HCT116 (cell line): Measurements from ENCODE around the gene AHI1. TPM values are rescaled to one million over a fixed set of nuclear protein-coding genes. Genes with fewer than 3 reads are reported as not detected.

ENCODE experiments used
- ATAC-seq: fragments of 200-7000 bp; cut with Tn5 transposase; 2 replicates; pipeline ENCODE4 v1.9.1; 2020; ENCODE audit warnings: mild to moderate bottlenecking, moderate library complexity
- BruUV-seq: library from RNA; stranded (reverse); fragments of 400-500 nt; replicated peaks from 2 replicates; lab custom pipeline; 2021; lab: Mats Ljungman, UMichigan
- CTCF ChIA-PET: fragments of 300-600 bp; sonication (Branson Sonifier 250); formaldehyde crosslinking; loops from one replicate; lab custom pipeline; 2021; ENCODE audit warnings: antibody characterized with exemption; lab: Charles Lee
- POLR2A ChIA-PET: fragments of 300-600, 350-600 bp; sonication (Branson Sonifier 250); formaldehyde crosslinking; loops from one replicate; lab custom pipeline; 2021; ENCODE audit warnings: antibody characterized with exemption; lab: Charles Lee
- RAD21 ChIA-PET, 2 experiments: fragments of 300-600 bp; sonication (Branson Sonifier 250); formaldehyde crosslinking; loops; one replicate each; lab custom pipeline; 2023; ENCODE audit warnings: low total read pairs in 2 of 2; ENCODE audit not compliant: uncharacterized antibody in 2 of 2, unreplicated experiment in 2 of 2, low non-redundant PET in 1 of 2; lab: Charles Lee
- DNase-seq: peaks from one replicate; pipeline ENCODE4 v3.0.0-alpha.2; 2010; ENCODE audit warnings: low read depth, low spot score
- H2AFZ ChIP-seq: fragments of 200-600 bp; shearing (Covaris generic), sonication (generic); 2 replicates; pipeline ENCODE4 v1.6.1; 2017; ENCODE audit warnings: low read depth, mixed run types, mixed read lengths, antibody characterized with exemption, low read length; ENCODE audit not compliant: poor library complexity, severe bottlenecking
- H3K27ac ChIP-seq: 2 replicates; pipeline ENCODE4 v1.5.1; 2012; ENCODE audit warnings: low read depth, low read length
- H3K27me3 ChIP-seq: fragments of 200-600 bp; sonication (generic); 2 replicates; pipeline ENCODE4 v1.6.1; 2016; ENCODE audit warnings: mixed run types, low read length, mixed read lengths; ENCODE audit not compliant: insufficient read depth
- H3K36me3 ChIP-seq, 2 experiments: fragments of 200-500 bp in 1 of 2; fragments of 200-600 bp in 1 of 2; sonication (Bioruptor generic) in 1 of 2; sonication (generic) in 1 of 2; 2 replicates each; pipeline versions ENCODE4 v1.5.1 to v1.6.1; 2014 to 2016; ENCODE audit warnings: low read length in 2 of 2, inconsistent platforms in 1 of 2, mixed read lengths in 1 of 2, mixed run types in 1 of 2; ENCODE audit not compliant: insufficient read depth in 2 of 2, control insufficient read depth in 1 of 2
- H3K4me1 ChIP-seq, 2 experiments: fragments of 200-600 bp in 1 of 2; sonication (generic) in 1 of 2; 2 replicates each; pipeline versions ENCODE4 v1.5.1 to v1.6.1; 2012 to 2017; ENCODE audit warnings: low read length in 2 of 2, inconsistent platforms in 1 of 2, mild to moderate bottlenecking in 1 of 2, mixed read lengths in 1 of 2, mixed run types in 1 of 2, moderate library complexity in 1 of 2; ENCODE audit not compliant: insufficient read depth in 2 of 2, control insufficient read depth in 1 of 2
- H3K4me2 ChIP-seq: fragments of 200-600 bp; sonication (generic); 2 replicates; pipeline ENCODE4 v1.6.1; 2017; ENCODE audit warnings: mixed run types, low read length, mixed read lengths
- H3K4me3 ChIP-seq, 2 experiments: fragments of 200-600 bp in 1 of 2; sonication (generic) in 1 of 2; replicated peaks in 1 of 2; 2 replicates each; pipeline ENCODE4 v1.5.1; 2011 to 2016; ENCODE audit warnings: low read length in 2 of 2, control low read depth in 1 of 2, low read depth in 1 of 2, mild to moderate bottlenecking in 1 of 2, mixed read lengths in 1 of 2, mixed run types in 1 of 2
- H3K79me2 ChIP-seq: fragments of 200-600 bp; sonication (generic); 2 replicates; pipeline ENCODE4 v1.6.1; 2017; ENCODE audit warnings: mild to moderate bottlenecking, mixed run types, low read length, moderate library complexity, mixed read lengths; ENCODE audit not compliant: insufficient read depth
- H3K9ac ChIP-seq: fragments of 200-600 bp; sonication (generic); 2 replicates; pipeline ENCODE4 v1.6.1; 2016; ENCODE audit warnings: low read length, mixed read lengths
- H3K9me2 ChIP-seq: fragments of 200-600 bp; sonication (generic), shearing (Covaris generic); 2 replicates; pipeline ENCODE4 v1.6.1; 2017; ENCODE audit warnings: mixed run types, mild to moderate bottlenecking, moderate library complexity; ENCODE audit not compliant: insufficient read depth
- H3K9me3 ChIP-seq, 2 experiments: fragments of 200-500 bp in 1 of 2; fragments of 200-600 bp in 1 of 2; sonication (Bioruptor generic) in 1 of 2; sonication (generic) in 1 of 2; 2 replicates each; pipeline ENCODE4 v1.6.1; 2014 to 2017; ENCODE audit warnings: low read length in 2 of 2, mixed read lengths in 2 of 2, inconsistent platforms in 1 of 2, low read depth in 1 of 2, mild to moderate bottlenecking in 1 of 2, mixed run types in 1 of 2, moderate library complexity in 1 of 2; ENCODE audit not compliant: control insufficient read depth in 1 of 2, insufficient read depth in 1 of 2
- H4K20me1 ChIP-seq: fragments of 200-600 bp; sonication (generic), shearing (Covaris generic); 2 replicates; pipeline ENCODE4 v1.6.1; 2017; ENCODE audit warnings: mixed run types, mild to moderate bottlenecking, moderate library complexity; ENCODE audit not compliant: insufficient read depth
- ATF3 ChIP-seq: IDR thresholded peaks from 2 replicates; pipeline ENCODE4 v1.6.1; 2012
- CBX3 ChIP-seq: IDR thresholded peaks from 2 replicates; pipeline ENCODE4 v1.6.1; 2012; ENCODE audit warnings: low read depth
- EGR1 ChIP-seq: IDR thresholded peaks from 2 replicates; pipeline ENCODE4 v1.6.1; 2012; ENCODE audit warnings: low read depth
- EZH2 ChIP-seq: fragments of 200-600 bp; sonication (generic); IDR thresholded peaks from 2 replicates; pipeline ENCODE4 v1.6.1; 2017; ENCODE audit warnings: antibody characterized with exemption, mixed run types
- EZH2phosphoT487 ChIP-seq: fragments of 200-600 bp; IDR thresholded peaks from 2 replicates; pipeline ENCODE4 v1.6.1; 2018; ENCODE audit warnings: antibody characterized with exemption, borderline replicate concordance
- FOSL1 ChIP-seq: IDR thresholded peaks from 2 replicates; pipeline ENCODE4 v1.6.1; 2012; ENCODE audit warnings: low read depth
- POLR2AphosphoS5 ChIP-seq: IDR thresholded peaks from 2 replicates; pipeline ENCODE4 v1.6.1; 2011; ENCODE audit warnings: mild to moderate bottlenecking, low read depth, low read length, moderate library complexity
- RAD21 ChIP-seq: IDR thresholded peaks from 2 replicates; pipeline ENCODE4 v1.6.1; 2012; ENCODE audit warnings: low read depth, mild to moderate bottlenecking
- REST ChIP-seq: IDR thresholded peaks from 2 replicates; pipeline ENCODE4 v1.6.1; 2012; ENCODE audit warnings: low read depth
- SP1 ChIP-seq: IDR thresholded peaks from 2 replicates; pipeline ENCODE4 v1.6.1; 2012; ENCODE audit warnings: low read depth
- YY1 ChIP-seq: IDR thresholded peaks from 2 replicates; pipeline ENCODE4 v1.6.1; 2011; ENCODE audit warnings: low read length, low read depth, moderate library complexity, mild to moderate bottlenecking; ENCODE audit not compliant: insufficient replicate concordance; ENCODE audit errors: extremely low read depth
- ZBTB33 ChIP-seq: IDR thresholded peaks from 2 replicates; pipeline ENCODE4 v1.6.1; 2011; ENCODE audit warnings: mild to moderate bottlenecking, low read length, moderate library complexity; ENCODE audit not compliant: insufficient replicate concordance; ENCODE audit errors: extremely low read depth
- ZNF274 ChIP-seq: fragments of 200-500 bp; sonication (Bioruptor generic); IDR thresholded peaks from 2 replicates; pipeline ENCODE4 v1.6.1; 2014; ENCODE audit warnings: mild to moderate bottlenecking, low read depth, low read length, inconsistent platforms
- intact Hi-C: fragments of 100-400 bp; cut with micrococcal nuclease; formaldehyde crosslinking; loops from 2 replicates; pipeline ENCODE4 v1.10.0; 2022
- total RNA-seq: library from RNA; stranded (reverse); gene quantifications from one replicate; pipeline ENCODE4 v1.2.1, GENCODE V29; 2021; ENCODE audit not compliant: unreplicated experiment

Gene AHI1
- total RNA-seq, 1 experiment from 2014 or later = 29.6 TPM

- TF ChIP-seq YY1 = no peak
- no peak for TF ChIP-seq FOSL1
- TF ChIP-seq EZH2phosphoT487 = no peak
- no peak for TF ChIP-seq ZNF274
Observed at GRCh38 chr6:135465903-135466302, 31.6 kb downstream of the AHI1 start (continued).

- Histone ChIP-seq H3K9me3 (no peaks in the 10 kb centered on the region), H3K36me3 (peaks cover 6 to 13% of the 10 kb centered on the region in 2 experiments; a peak in 3 of 4 replicates), H2AFZ (no peak overlapping the region), H3K4me2 (no peak overlapping the region), H3K27ac (no peak overlapping the region), H3K4me1 (no peaks in the 10 kb centered on the region), H3K4me3 (no peak overlapping the region), H3K79me2 (0 out of 2 replicates have a peak, but pooled peaks cover 9% of the 10 kb centered on the region), H3K9me2 (no peaks in the 10 kb centered on the region), H3K9ac (no peak overlapping the region), H3K27me3 (no peaks in the 10 kb centered on the region), H4K20me1 (no peaks in the 10 kb centered on the region)
- no peak for TF ChIP-seq EGR1
- TF ChIP-seq POLR2AphosphoS5 = no peak
- no peak for TF ChIP-seq RAD21
- TF ChIP-seq REST = no peak
- TF ChIP-seq YY1 = no peak
- TF ChIP-seq EZH2 = no peak
- TF ChIP-seq CBX3 = no peak
- TF ChIP-seq SP1 = no peak
- no peak for TF ChIP-seq ZBTB33
- no peak for TF ChIP-seq ATF3
- no peak for DNase-seq
- BruUV-seq = no TSS peak
- intact Hi-C loops = no loop called here
- ChIA-PET RAD21 (no interaction called here), POLR2A (no interaction called here), CTCF (no interaction called here)
- ATAC-seq = no peak
Observed at GRCh38 chr6:135465307-135465706, 32.2 kb downstream of the AHI1 start.
